DMS153 treated with DMSO at 0.1 percent for 48 hours (cell line): ENCODE measurements around the gene NIM1K.
"Not testable (repeated sequence)": the region's sequence is repeated elsewhere in the genome, so short reads cannot be mapped to it uniquely, and the experiment has no call there.

Experiments used
- DNase-seq: peaks from one replicate; lab custom pipeline; 2025; ENCODE audit not compliant: unreplicated experiment; lab: John Stamatoyannopoulos, UW

The NIM1K gene

GRCh38 chr5:43227655-43228054, 35.6 kb downstream of the NIM1K start:
- DNase-seq = no peak

DNA sequence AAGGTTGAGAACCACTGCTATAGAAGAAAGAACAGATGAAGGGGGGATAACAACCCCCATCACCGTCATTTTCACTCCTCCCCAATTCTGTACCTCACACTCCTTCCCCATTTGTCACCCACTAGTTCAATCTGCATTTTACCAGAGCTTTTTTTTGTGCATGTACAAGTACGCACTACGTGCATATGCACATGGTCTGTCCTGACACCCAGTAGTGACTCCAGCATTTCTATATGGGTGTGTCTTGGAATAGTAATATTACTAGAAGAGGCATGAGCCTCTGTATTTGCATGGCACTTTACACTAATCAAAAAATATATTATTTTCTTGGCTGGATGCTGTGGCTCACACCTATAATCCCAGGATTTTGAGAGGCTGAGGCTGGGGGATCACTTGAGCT, 38.7 kb downstream of the NIM1K start:
- no peak for DNase-seq

GRCh38 chr5:43231977-43232376, 40.0 kb downstream of the NIM1K start:
- no peak for DNase-seq

GRCh38 chr5:43232943-43233833, 41.2 kb downstream of the NIM1K start:
- no peak for DNase-seq

GRCh38 chr5:43233946-43234345, 41.9 kb downstream of the NIM1K start:
- DNase-seq = no peak

DNA sequence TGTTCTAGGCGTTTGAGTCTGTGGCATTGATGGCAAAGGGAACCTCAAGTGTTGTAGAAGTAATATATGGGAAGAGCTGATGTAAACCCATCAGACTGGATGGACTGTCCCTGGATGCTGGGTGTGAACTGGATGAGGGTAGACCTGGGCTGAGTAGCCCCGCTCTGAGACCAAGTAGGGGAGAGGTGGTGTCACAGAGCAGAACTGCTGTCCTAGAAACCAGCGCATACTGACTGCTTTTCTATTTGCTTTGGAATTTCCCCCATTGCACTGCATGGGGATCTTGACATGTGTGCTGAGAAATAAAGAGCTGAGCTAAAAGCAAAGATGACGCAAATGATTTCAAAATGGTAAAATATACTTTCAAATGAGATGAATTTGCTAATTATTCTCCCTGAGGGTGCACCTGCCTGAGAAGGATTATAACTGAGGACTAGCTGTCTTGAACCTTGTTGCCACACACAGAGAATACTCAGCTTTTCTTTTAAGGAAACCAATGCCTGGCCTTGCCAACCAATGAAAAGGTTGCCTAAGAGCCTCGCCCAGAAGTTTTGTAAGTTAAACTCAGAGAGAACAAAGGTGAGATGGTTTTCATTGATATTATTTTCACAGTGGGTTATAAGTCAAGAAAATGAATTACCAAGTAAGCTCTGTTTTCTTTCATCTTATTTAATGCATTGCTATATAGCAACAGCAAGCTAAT, 44.8 kb downstream of the NIM1K start:
- no peak for DNase-seq

DNA sequence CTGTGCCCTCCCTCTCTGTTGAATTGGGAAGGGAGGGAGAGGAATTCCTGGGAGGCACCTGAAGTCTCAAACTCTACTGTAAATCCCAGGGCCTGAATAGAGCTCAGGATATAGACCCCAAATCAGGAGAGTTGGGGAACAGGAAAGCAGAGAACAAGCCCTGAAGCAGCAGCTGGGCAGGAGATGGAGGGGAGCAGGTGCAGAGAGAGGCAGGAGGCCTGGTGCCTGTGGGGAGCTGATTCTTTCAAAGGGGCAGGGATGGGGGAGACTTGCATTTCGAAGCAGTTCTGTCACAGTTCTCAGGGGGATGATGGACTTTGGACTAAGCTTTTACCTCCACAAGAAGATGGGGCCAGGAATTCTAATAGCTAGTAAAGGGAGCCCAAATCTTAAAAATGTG, 50.2 kb downstream of the NIM1K start:
- DNase-seq = no peak

DNA sequence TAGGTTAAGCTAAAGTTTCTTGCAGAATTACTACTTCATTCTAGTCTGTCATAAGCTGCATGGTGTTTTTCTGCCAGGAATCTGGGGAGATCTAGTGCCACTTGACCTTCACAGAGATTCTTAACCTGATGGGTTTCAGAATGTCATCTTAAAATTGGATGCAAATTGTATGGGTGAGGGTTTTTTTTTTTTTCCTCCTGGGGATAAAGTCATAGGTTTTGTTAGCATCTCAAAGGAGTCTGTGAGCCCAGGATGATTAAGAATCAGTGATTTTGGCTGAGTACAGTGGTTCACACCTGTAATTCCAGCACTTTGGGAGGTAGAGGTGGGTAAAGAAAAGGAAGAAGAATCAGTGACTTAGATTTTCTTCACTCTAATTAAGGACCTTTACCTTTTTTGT, 51.2 kb downstream of the NIM1K start:
- DNase-seq = no peak

DNA sequence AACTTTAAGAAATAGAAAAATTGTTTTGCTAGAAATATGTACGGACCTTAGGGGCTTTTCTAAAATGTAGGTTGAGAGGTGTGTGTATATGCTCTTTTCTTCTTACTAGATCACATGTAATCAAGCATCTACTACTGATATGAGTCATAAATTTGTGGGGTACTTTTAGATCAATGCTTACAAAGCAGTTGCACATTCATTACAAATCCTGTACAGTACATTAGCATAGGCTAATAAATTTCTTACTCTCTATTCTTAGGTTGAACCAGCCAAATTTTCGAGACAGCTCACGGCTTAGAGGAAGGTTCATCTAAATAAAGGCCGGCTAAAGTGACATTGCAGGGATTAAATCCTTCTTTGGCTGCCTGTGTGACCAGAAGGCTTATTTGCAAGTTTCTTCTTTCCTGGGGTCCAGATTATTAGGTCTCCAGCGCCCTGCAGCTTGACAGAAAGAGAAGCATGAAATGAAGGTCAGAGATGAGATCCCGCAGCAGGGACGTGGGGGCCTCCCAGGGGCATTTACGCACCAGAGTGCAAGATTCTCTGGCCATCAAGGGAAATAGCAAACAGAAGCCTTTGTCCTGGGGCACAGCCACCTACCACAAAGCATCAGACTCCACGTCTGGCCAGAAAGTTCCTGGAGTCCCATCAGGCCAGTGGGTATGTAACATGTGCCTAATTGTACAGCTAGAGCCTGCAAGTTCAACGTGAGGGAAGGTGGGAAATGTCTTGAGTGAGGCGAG, 53.0 kb downstream of the NIM1K start:
- no peak for DNase-seq

DNA sequence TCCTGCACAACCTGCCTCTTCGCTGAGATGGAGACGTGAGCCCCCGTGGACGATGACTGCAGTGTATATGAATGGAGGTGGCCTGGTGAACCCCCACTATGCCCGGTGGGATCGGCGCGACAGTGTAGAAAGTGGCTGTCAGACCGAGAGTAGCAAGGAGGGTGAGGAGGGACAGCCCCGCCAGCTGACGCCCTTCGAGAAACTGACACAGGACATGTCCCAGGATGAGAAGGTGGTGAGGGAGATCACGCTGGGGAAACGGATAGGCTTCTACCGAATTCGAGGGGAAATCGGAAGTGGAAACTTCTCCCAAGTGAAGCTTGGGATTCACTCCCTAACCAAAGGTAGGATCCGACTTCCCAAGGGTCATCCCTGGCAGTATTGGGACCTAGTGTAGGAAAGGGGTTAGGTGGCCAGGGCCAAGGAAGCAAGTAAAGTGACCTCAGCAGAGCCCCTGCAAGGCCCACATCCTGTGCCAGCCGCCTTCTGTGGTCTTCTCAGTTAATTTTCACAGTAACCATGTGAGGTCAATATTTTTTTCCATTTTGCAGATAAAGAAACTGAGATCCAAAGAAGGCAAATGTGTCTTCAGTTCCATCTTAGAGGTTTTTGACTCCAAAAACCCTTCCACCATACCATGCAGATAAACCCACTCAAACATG, 53.8 kb downstream of the NIM1K start:
- DNase-seq = no peak

DNA sequence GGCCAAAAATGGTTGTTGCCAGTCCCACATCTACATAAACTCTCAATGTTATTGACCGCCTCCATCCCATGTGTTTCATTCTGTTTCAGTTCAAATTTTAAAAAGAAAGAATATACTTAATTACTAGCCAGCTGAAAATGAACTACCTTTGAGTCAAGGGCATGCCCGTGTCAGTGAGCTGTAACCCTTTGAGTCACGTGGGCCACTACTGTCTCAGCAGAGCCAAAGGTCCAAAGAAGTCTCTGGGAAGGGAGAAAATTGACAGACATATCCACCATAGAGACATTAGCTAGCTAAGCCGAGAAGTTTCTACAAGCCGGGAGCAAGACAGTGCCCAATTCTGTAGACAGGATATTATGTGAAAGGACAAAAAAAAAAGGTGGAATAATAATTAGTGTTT, 59.7 kb downstream of the NIM1K start:
- DNase-seq = no peak

DNA sequence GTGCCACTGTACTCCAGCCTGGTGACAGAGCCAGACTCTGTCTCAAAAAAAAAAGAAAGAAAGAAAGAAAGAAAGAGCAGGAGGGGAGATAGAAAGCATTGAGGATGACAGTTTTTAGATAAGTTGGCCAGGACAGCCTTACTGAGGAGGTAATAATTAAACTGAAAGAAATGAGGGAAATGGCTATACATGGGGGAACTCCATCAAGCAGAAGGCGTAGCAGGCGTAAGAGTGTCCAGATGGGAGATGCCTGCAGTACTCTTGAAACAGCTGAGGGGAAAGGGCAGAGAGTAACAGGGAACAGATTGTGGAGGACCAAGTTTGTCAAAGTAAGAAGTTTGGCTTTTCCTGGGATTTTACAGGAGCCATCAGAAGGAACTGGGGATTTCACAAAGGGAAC, 63.7 kb downstream of the NIM1K start:
- DNase-seq = no peak

- DNase-seq = no peak
These were observed 64.4 kb downstream of the NIM1K start for GRCh38 chr5:43256261-43256966.

DNA sequence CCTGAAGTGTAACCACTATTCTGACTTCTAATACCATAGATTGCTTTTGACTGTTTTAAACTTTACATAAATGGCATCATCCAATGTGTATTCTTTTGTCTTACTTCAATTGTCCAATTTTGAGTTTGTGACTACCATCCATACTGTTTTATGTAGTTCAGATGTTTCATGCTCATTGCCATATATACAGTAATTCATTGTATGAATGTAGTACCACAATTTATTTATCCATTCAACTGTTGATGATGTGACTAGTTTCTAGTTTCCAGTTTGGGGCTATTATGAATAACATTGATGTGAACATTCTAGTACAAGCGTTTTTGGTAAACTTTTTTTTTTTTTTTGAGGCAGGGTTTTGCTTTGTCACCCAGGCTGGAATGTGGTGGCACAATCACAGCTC, 66.1 kb downstream of the NIM1K start:
- DNase-seq = no peak

- DNase-seq = not testable (repeated sequence)
These were observed 70.2 kb downstream of the NIM1K start for GRCh38 chr5:43262269-43262668.

DNA sequence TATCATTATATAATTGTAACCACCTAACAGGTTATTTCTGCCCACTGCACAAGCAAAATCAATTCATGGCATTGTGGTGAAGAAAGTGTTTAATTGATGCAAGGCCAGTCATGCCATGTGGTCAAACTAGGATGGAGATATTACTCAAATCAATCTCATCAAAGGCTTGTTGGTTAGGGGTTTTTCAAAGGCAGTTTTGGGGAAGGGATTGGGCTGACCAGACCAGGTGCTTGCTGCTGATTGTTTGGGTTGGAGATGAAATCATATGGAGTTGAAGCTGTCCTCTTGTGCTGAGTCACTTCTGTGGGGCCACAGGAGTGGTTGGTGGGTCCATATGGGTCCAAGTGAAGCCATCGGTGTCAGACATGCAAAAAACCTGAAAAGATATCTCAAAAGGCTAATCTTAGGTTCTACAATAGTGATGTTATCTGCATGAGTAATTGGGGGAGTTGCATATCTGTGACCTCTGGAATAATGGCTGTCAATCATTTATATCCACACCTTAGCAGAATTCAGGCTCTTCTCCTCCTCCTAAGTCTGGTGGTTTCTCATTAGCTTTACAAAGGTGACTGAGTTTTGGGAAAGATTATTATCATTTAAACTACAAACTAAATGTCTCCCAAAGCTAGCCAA, 76.3 kb downstream of the NIM1K start:
- DNase-seq = no peak

GRCh38 chr5:43270645-43271044, 78.6 kb downstream of the NIM1K start:
- DNase-seq = no peak

DNA sequence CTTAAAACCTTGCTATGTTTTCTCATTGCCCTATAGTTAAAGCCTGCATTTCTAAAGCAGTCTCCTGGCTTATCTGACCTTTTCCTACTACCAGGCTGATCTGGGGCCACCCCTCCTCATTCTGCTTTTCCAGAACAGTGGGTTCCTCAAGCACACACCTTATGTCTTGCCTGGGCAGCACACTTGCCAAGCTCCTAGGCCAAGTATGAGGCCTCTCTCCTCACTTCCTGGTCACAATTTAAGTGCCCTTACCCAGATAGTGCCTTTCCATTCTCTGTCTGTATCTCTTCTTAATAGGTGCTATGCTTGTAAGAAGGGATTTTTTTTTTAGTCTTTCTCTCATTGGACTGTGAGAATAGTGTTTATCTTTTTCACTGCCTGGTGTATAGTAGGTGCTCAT, 81.5 kb downstream of the NIM1K start:
- DNase-seq = no peak

GRCh38 chr5:43274435-43275114, 82.5 kb downstream of the NIM1K start:
- no peak for DNase-seq

DNA sequence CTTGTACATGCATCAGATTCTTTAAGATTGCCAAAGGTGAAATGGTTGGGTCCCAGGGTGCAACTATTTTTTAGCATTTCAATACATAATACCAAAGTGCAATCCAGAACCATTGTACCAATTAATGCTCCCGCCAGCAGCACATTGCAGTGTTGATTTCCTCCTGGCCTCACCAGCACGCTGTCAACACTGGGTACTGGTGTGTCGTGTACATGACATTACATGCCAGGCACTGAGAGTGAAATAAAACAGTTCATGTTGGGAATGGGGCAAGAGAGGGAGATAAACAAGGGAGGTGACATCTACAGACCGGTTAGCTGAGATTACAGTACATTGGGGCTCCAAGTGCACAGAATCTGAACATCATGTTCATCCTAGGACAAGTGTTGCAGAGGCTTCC, 83.4 kb downstream of the NIM1K start:
- no peak for DNase-seq
